Activated CD8-positive, alpha-beta memory T cell treated with anti-CD3 and anti-CD28 coated beads for 24 hours (primary cell): Measurements from ENCODE around the gene SIX2.

Experiments used
- DNase-seq: peaks from one replicate; pipeline ENCODE4 v3.0.0-alpha.2; 2020

The SIX2 gene

GRCh38 chr2:45000921-45001868, 8.1 kb downstream of the SIX2 start:
- peak; percentile 59 for DNase-seq

GRCh38 chr2:45000341-45000901, 8.8 kb downstream of the SIX2 start:
- DNase-seq: no peak

- DNase-seq: no peak
Observed at GRCh38 chr2:44999540-44999939, 9.7 kb downstream of the SIX2 start.

- DNase-seq: no peak
Observed at GRCh38 chr2:44997963-44998362, 11.3 kb downstream of the SIX2 start.

GRCh38 chr2:44996356-44996755, 12.9 kb downstream of the SIX2 start:
- no peak for DNase-seq

GRCh38 chr2:44994377-44994776, 14.9 kb downstream of the SIX2 start:
- DNase-seq: no peak

- DNase-seq: no peak
Observed at GRCh38 chr2:44989176-44989575, 20.1 kb downstream of the SIX2 start.

GRCh38 chr2:44983836-44984604, 25.2 kb downstream of the SIX2 start:
- DNase-seq: no peak

- peak; percentile 84 for DNase-seq
Observed at GRCh38 chr2:44981714-44982108, 27.5 kb downstream of the SIX2 start.

GRCh38 chr2:44980751-44981713, 28.2 kb downstream of the SIX2 start:
- DNase-seq: no peak

- no peak for DNase-seq
Observed at GRCh38 chr2:44979581-44979980, 29.7 kb downstream of the SIX2 start.

- no peak for DNase-seq
Observed at GRCh38 chr2:44975571-44976450, 33.4 kb downstream of the SIX2 start.

GRCh38 chr2:44974064-44974715, 35.1 kb downstream of the SIX2 start:
- no peak for DNase-seq

- no peak for DNase-seq
Observed at GRCh38 chr2:44972771-44973535, 36.3 kb downstream of the SIX2 start.

- no peak for DNase-seq
Observed at GRCh38 chr2:44970846-44971450, 38.3 kb downstream of the SIX2 start.

GRCh38 chr2:44969936-44970335, 39.3 kb downstream of the SIX2 start:
- DNase-seq: no peak

GRCh38 chr2:44967727-44968432, 41.4 kb downstream of the SIX2 start:
- DNase-seq: no peak

- no peak for DNase-seq
Observed at GRCh38 chr2:44967056-44967455, 42.2 kb downstream of the SIX2 start.

- no peak for DNase-seq
Observed at GRCh38 chr2:44965684-44966083, 43.6 kb downstream of the SIX2 start.
